PC-9 (cell line): ENCODE results near the gene HDAC7. TPM values are rescaled to one million over a fixed set of nuclear protein-coding genes. Genes with fewer than 3 reads are reported as not detected.

Experiments used
- BruUV-seq: library from RNA; stranded (reverse); fragments of 400-500 nt; replicated peaks from 2 replicates; lab custom pipeline; 2021; lab: Mats Ljungman, UMichigan
- CTCF ChIA-PET: fragments of 300-600 bp; sonication (Branson Sonifier 250); formaldehyde crosslinking; loops from one replicate; lab custom pipeline; 2022; ENCODE audit warnings: antibody characterized with exemption; lab: Charles Lee
- POLR2A ChIA-PET: fragments of 300-600 bp; sonication (Branson Sonifier 250); formaldehyde crosslinking; loops from one replicate; lab custom pipeline; 2022; ENCODE audit warnings: antibody characterized with exemption; ENCODE audit not compliant: unreplicated experiment; lab: Charles Lee
- DNase-seq, 2 experiments: peaks; one replicate each; pipeline versions ENCODE4 v3.0.0 to v3.0.0-alpha.2; 2015 to 2022; ENCODE audit warnings: mixed read lengths in 1 of 2
- H2AFZ ChIP-seq: fragments of 200-600 bp; sonication (generic); 2 replicates; pipeline ENCODE4 v1.8.1; 2017; ENCODE audit warnings: antibody characterized with exemption
- H3F3A ChIP-seq: fragments of 200-600 bp; sonication (generic); 2 replicates; pipeline ENCODE4 v1.8.1; 2017; ENCODE audit warnings: antibody characterized with exemption, mild to moderate bottlenecking, low read depth; ENCODE audit not compliant: insufficient read depth
- H3K27ac ChIP-seq: fragments of 200-600 bp; sonication (generic); 2 replicates; pipeline ENCODE4 v1.6.1; 2016; ENCODE audit warnings: mixed run types
- H3K27me3 ChIP-seq: fragments of 200-600 bp; sonication (generic); 2 replicates; pipeline ENCODE4 v1.6.1; 2016; ENCODE audit warnings: low read depth, mixed run types; ENCODE audit not compliant: insufficient read depth
- H3K36me3 ChIP-seq: fragments of 200-600 bp; sonication (generic); 2 replicates; pipeline ENCODE4 v1.6.1; 2016; ENCODE audit warnings: low read depth, mixed run types
- H3K4me1 ChIP-seq: fragments of 200-600 bp; sonication (generic); replicated peaks from 2 replicates; pipeline ENCODE4 v1.6.1; 2016; ENCODE audit warnings: mixed run types; ENCODE audit not compliant: insufficient read depth
- H3K4me2 ChIP-seq: fragments of 200-600 bp; sonication (generic); 2 replicates; pipeline ENCODE4 v1.6.1; 2017; ENCODE audit warnings: mixed run types
- H3K4me3 ChIP-seq: fragments of 200-600 bp; sonication (generic); 2 replicates; pipeline ENCODE4 v1.6.1; 2016; ENCODE audit warnings: mixed run types
- H3K79me2 ChIP-seq: fragments of 200-600 bp; sonication (generic); 2 replicates; pipeline ENCODE4 v1.6.1; 2017; ENCODE audit warnings: low read depth, mixed run types
- H3K9me2 ChIP-seq: fragments of 200-600 bp; sonication (generic); 2 replicates; pipeline ENCODE4 v1.8.1; 2017; ENCODE audit warnings: mild to moderate bottlenecking; ENCODE audit not compliant: insufficient read depth
- H3K9me3 ChIP-seq: fragments of 200-600 bp; sonication (generic); 2 replicates; pipeline ENCODE4 v1.8.1; 2016; ENCODE audit warnings: low read depth; ENCODE audit not compliant: insufficient read depth
- H4K20me1 ChIP-seq: fragments of 200-600 bp; sonication (generic); 2 replicates; pipeline ENCODE4 v1.8.1; 2017; ENCODE audit not compliant: insufficient read depth
- CTCF ChIP-seq: fragments of 200-600 bp; sonication (generic); conservative IDR thresholded peaks from 2 replicates; pipeline ENCODE4 v1.6.1; 2017; ENCODE audit warnings: mixed run types, antibody characterized with exemption, mild to moderate bottlenecking, moderate library complexity
- EZH2 ChIP-seq: fragments of 200-600 bp; sonication (generic); IDR thresholded peaks from 2 replicates; pipeline ENCODE4 v1.8.0; 2017; ENCODE audit warnings: antibody characterized with exemption, low read depth
- intact Hi-C: fragments of 100-400 bp; cut with micrococcal nuclease; formaldehyde crosslinking; loops from one replicate; pipeline ENCODE4 v1.10.0; 2022; ENCODE audit not compliant: unreplicated experiment
- total RNA-seq: library from RNA; stranded (reverse); gene quantifications from 2 replicates; pipeline ENCODE4 v1.2.3, GENCODE V29; 2021

HDAC7 gene
- total RNA-seq, 1 experiment from 2014 or later, result 106 TPM

- Histone ChIP-seq H3K4me3 (no peak overlapping the region), H3K27ac (peak overlapping the region; percentile 71), H3K27me3 (no peaks in the 10 kb centered on the region), H3K9me3 (no peaks in the 10 kb centered on the region), H2AFZ (no peak overlapping the region), H3K79me2 (peaks cover 6% of the 10 kb centered on the region), H4K20me1 (no peaks in the 10 kb centered on the region), H3K36me3 (no peaks in the 10 kb centered on the region), H3K4me1 (peaks cover 85% of the 10 kb centered on the region), H3K4me2 (peak overlapping the region; percentile 45), H3F3A (peaks cover 61% of the 10 kb centered on the region), H3K9me2 (no peaks in the 10 kb centered on the region)
- intact Hi-C loops, result loop anchor here (2.0 to 10.0 kb wide), 2 partner anchors 69 to 549 kb away; no protein-coding TSS in a partner anchor
- POLR2A ChIA-PET, result no interaction called here
- BruUV-seq, result no TSS peak
- DNase-seq, result no peak
- TF ChIP-seq EZH2, result no peak
- TF ChIP-seq CTCF, result no peak
- CTCF ChIA-PET, result no interaction called here
Observed at GRCh38 chr12:47824198-47824597, 4.5 kb upstream of the HDAC7 start.

- H3K9me3 ChIP-seq, result no peaks in the 10 kb centered on the region
- no peak overlapping the region for H3K4me3 ChIP-seq
- H3K27ac ChIP-seq, result peak overlapping the region; percentile 71
- H3K4me1 ChIP-seq, result peaks cover 81% of the 10 kb centered on the region
- H3K4me2 ChIP-seq, result peak overlapping the region; percentile 45; the same call in 1 of the 2 replicates
- DNase-seq, result no peak
- H3K9me2 ChIP-seq, result no peaks in the 10 kb centered on the region
- H3K79me2 ChIP-seq, result peaks cover 12% of the 10 kb centered on the region
- no peak for TF ChIP-seq EZH2
- no peak overlapping the region for H2AFZ ChIP-seq
- H4K20me1 ChIP-seq, result no peaks in the 10 kb centered on the region; the same call in 1 of the 2 replicates
- H3F3A ChIP-seq, result peaks cover 61% of the 10 kb centered on the region
- no peaks in the 10 kb centered on the region for H3K36me3 ChIP-seq
- POLR2A ChIA-PET, result no interaction called here
- CTCF ChIA-PET, result no interaction called here
- H3K27me3 ChIP-seq, result no peaks in the 10 kb centered on the region
- no TSS peak for BruUV-seq
- intact Hi-C loops, result loop anchor here (2.0 to 10.0 kb wide), 2 partner anchors 69 to 549 kb away; no protein-coding TSS in a partner anchor
Observed at GRCh38 chr12:47823422-47824086, 3.9 kb upstream of the HDAC7 start.

DNA sequence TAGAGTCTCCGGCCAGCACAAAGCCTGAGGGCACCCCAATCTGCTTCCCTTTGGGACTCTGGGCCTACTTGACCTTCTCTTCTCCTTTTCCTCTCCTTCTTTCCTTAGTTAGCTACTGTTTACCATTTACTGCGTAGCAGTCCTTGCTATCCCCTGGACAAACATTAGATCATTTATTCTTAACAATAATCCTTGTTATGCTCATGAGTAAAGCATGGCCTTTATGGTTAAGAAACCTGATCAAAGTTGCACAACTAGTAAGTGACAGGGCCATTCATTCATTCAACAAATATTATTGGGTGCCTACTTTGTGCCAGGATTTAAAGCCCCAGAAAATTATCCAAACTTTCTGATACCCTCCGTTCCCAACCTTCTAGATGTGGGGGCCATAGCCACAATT is 3.2 kb upstream of the HDAC7 start:
- no TSS peak for BruUV-seq
- Histone ChIP-seq H3K27me3 (no peaks in the 10 kb centered on the region), H2AFZ (no peak overlapping the region), H3K9me2 (no peaks in the 10 kb centered on the region), H3K27ac (peak overlapping the region; percentile 80; the same call in 1 of the 2 replicates), H3K9me3 (no peaks in the 10 kb centered on the region), H3K4me3 (no peak overlapping the region), H4K20me1 (no peaks in the 10 kb centered on the region; the same call in 1 of the 2 replicates), H3K36me3 (no peaks in the 10 kb centered on the region), H3K4me1 (peaks cover 81% of the 10 kb centered on the region), H3F3A (peaks cover 55% of the 10 kb centered on the region), H3K79me2 (peaks cover 19% of the 10 kb centered on the region), H3K4me2 (peak overlapping the region; percentile 99)
- TF ChIP-seq EZH2, result no peak
- TF ChIP-seq CTCF, result no peak
- CTCF ChIA-PET, result interaction anchor here (1.2 kb wide), 1 partner anchor 13 kb away, joined by 4 read pairs; no protein-coding TSS in a partner anchor
- POLR2A ChIA-PET, result no interaction called here
- intact Hi-C loops, result loop anchor here (10.0 kb wide), 1 partner anchor 548 kb away; no protein-coding TSS in a partner anchor
- no peak for DNase-seq
